ENCODE results near the gene CTAGE1.

CTAGE1 gene

DNA sequence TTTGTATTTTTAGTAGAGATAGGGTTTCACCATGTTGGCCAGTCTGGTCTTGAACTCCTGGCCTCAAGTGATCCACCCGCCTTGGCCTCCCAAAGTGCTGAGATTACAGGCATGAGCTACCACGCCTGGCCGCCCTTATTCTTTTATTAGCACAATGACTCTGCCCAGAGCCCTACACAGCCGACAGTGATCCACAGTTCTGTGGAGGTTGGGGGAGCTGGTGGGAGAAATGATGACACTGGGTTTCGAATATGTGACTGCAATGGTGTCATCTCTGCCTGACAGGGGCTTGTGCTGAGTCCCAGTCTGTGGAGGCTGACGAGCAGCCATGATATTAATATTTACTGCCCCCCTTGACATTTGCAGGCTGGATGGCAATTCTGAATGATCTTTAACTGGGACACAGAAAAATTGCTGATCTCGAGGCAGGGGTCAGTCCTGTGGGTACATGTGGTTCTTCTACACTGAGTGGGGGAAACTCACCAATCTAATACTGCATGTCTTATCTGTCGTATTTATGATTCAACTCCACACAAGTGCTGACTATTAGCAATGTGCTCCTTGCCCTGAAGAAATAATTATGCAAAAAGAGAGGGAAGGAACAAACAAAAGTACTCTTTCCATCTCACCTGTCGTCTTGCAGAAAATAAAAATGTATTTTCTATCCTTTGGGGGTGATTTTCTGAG, 6.3 kb upstream of the CTAGE1 start:
- no peak for DNase-seq (ENCODE audit: low read depth)
- TF ChIP-seq POLR2A (IDR thresholded peaks at IDR 0.05; ENCODE audit: extremely low read depth, insufficient read length) (no peak), CTCF (IDR thresholded peaks at IDR 0.05; ENCODE audit: low read depth, low read length) (no peak), MAX (IDR thresholded peaks at IDR 0.05; ENCODE audit: low read depth, low read length) (no peak), MYC (IDR thresholded peaks at IDR 0.05; ENCODE audit: low read depth, low read length) (no peak)
- H3K4me3 ChIP-seq (ENCODE audit: low read depth, low read length) = no peak overlapping the region

GRCh38 chr18:22422909-22423548, 5.3 kb upstream of the CTAGE1 start:
- no peak for TF ChIP-seq MAX (IDR thresholded peaks at IDR 0.05; ENCODE audit: low read depth, low read length)
- no peak for TF ChIP-seq MYC (IDR thresholded peaks at IDR 0.05; ENCODE audit: low read depth, low read length)
- DNase-seq (ENCODE audit: low read depth) = no peak
- H3K4me3 ChIP-seq (ENCODE audit: low read depth, low read length) = no peak overlapping the region

- DNase-seq (ENCODE audit: low read depth) = no peak
- TF ChIP-seq CTCF (IDR thresholded peaks at IDR 0.05; ENCODE audit: low read depth, low read length) (no peak), MAX (IDR thresholded peaks at IDR 0.05; ENCODE audit: low read depth, low read length) (no peak), POLR2A (IDR thresholded peaks at IDR 0.05; ENCODE audit: extremely low read depth, insufficient read length) (no peak), MYC (IDR thresholded peaks at IDR 0.05; ENCODE audit: low read depth, low read length) (no peak)
- H3K4me3 ChIP-seq (ENCODE audit: low read depth, low read length) = no peak overlapping the region
These were observed 2.9 kb upstream of the CTAGE1 start for GRCh38 chr18:22420652-22421051.

GRCh38 chr18:22412176-22412911, 5.4 kb downstream of the CTAGE1 start:
- no peak for DNase-seq (ENCODE audit: low read depth)
- TF ChIP-seq CTCF (IDR thresholded peaks at IDR 0.05; ENCODE audit: low read depth, low read length) (no peak), POLR2A (IDR thresholded peaks at IDR 0.05; ENCODE audit: extremely low read depth, insufficient read length) (no peak), MYC (IDR thresholded peaks at IDR 0.05; ENCODE audit: low read depth, low read length) (no peak), MAX (IDR thresholded peaks at IDR 0.05; ENCODE audit: low read depth, low read length) (no peak)
- H3K4me3 ChIP-seq (ENCODE audit: low read depth, low read length) = no peak overlapping the region

DNA sequence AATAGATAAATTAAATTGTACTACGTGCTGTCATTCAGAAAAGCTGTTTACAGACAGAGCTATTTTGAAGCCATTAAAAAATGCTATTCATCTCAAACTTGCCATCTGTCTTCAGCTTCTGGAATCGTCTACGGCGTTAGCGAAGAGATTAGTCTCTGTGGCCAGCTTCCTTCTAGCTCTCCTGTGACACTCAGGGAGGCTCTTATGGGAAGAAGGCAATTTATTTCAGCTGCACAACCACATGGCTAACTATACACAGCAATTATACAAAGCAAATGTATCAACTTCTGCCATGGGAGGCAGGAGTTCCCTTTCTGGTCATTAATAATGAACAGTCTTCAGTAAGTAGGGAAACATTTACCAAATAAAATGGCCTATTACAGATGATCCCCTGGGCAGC, 6.3 kb downstream of the CTAGE1 start:
- no peak overlapping the region for H3K4me3 ChIP-seq (ENCODE audit: low read depth, low read length)
- TF ChIP-seq CTCF (IDR thresholded peaks at IDR 0.05; ENCODE audit: low read depth, low read length) (no peak), MYC (IDR thresholded peaks at IDR 0.05; ENCODE audit: low read depth, low read length) (no peak), MAX (IDR thresholded peaks at IDR 0.05; ENCODE audit: low read depth, low read length) (no peak), POLR2A (IDR thresholded peaks at IDR 0.05; ENCODE audit: extremely low read depth, insufficient read length) (no peak)
- DNase-seq (ENCODE audit: low read depth) = no peak

DNA sequence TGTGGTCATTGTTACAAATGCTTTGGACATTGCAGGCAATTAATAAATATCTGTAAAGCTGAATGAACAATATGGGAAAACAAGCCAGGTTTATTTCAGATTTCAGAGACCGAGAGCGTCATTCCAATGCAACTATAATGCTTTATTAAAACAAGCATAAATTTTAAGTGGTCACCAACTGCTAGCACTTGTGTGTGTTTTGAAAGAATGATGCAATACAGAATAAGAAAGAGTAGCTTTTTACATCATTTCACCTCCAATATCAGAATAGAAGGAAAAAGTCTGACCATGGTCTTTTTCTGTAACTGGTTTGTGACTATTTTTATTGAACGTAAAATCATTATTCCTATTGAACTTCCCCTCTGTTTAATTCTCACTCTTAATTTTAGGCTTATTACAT, 7.6 kb downstream of the CTAGE1 start:
- no peak for DNase-seq (ENCODE audit: low read depth)
- H3K4me3 ChIP-seq (ENCODE audit: low read depth, low read length) = no peak overlapping the region
- TF ChIP-seq CTCF (IDR thresholded peaks at IDR 0.05; ENCODE audit: low read depth, low read length) = no peak
- no peak for TF ChIP-seq MAX (IDR thresholded peaks at IDR 0.05; ENCODE audit: low read depth, low read length)
- TF ChIP-seq POLR2A (IDR thresholded peaks at IDR 0.05; ENCODE audit: extremely low read depth, insufficient read length) = no peak
- TF ChIP-seq MYC (IDR thresholded peaks at IDR 0.05; ENCODE audit: low read depth, low read length) = no peak

Measured in NB4 (cell line).